HFF-Myc (cell line): ENCODE measurements around the gene PLEKHA5.

Source experiments
- DNase-seq: peaks from one replicate; pipeline ENCODE4 v3.0.0-alpha.2; 2011; ENCODE audit warnings: low read depth; ENCODE audit errors: extremely low read depth
- H3K4me3 ChIP-seq: replicated peaks from 2 replicates; pipeline ENCODE4 v1.5.1; 2011; ENCODE audit warnings: low read depth, mild to moderate bottlenecking, control low read depth, low read length
- CTCF ChIP-seq: IDR thresholded peaks from 2 replicates; pipeline ENCODE4 v1.5.1; 2012; ENCODE audit warnings: mild to moderate bottlenecking, low read depth, low read length, control low read depth; ENCODE audit errors: missing control alignments

Gene PLEKHA5

GRCh38 chr12:19110221-19110940, 19.2 kb upstream of the PLEKHA5 start:
- no peak overlapping the region for H3K4me3 ChIP-seq
- no peak for DNase-seq
- no peak for TF ChIP-seq CTCF

GRCh38 chr12:19113464-19113863, 16.1 kb upstream of the PLEKHA5 start:
- TF ChIP-seq CTCF = no peak
- no peak for DNase-seq
- H3K4me3 ChIP-seq = no peak overlapping the region

GRCh38 chr12:19115285-19115684, 14.2 kb upstream of the PLEKHA5 start:
- no peak for DNase-seq
- TF ChIP-seq CTCF = no peak
- no peak overlapping the region for H3K4me3 ChIP-seq

- H3K4me3 ChIP-seq = no peak overlapping the region
- no peak for TF ChIP-seq CTCF
- no peak for DNase-seq
These were observed 10.1 kb upstream of the PLEKHA5 start for GRCh38 chr12:19119440-19119839.

- H3K4me3 ChIP-seq = no peak overlapping the region
- no peak for TF ChIP-seq CTCF
- no peak for DNase-seq
These were observed 8.7 kb upstream of the PLEKHA5 start for GRCh38 chr12:19120795-19121194.

- no peak overlapping the region for H3K4me3 ChIP-seq
- DNase-seq = no peak
- TF ChIP-seq CTCF = no peak
These were observed 8.0 kb upstream of the PLEKHA5 start for GRCh38 chr12:19121449-19122018.
